Spleen (tissue), 11 donors: ENCODE results near the gene LITAF. TPM values are rescaled to one million over a fixed set of nuclear protein-coding genes. Genes with fewer than 3 reads are reported as not detected.

Experiments used
- DNase-seq: peaks from one replicate; pipeline ENCODE4 v3.0.0-alpha.2; 2020
- H3K27ac ChIP-seq, 8 donors: fragments of 200-600 bp; sonication (generic) in 7 of 8; 1 replicate in 4 of 8; 2 replicates in 4 of 8; pipeline versions ENCODE4 v1.5.0 to v1.8.0; 2016 to 2021; ENCODE audit warnings: inconsistent platforms in 4 of 8, mild to moderate bottlenecking in 4 of 8, moderate library complexity in 1 of 8
- H3K27me3 ChIP-seq, 7 donors: fragments of 200-600 bp; sonication (generic) in 6 of 7; replicated peaks in 1 of 7; 1 replicate in 4 of 7; 2 replicates in 3 of 7; pipeline versions ENCODE4 v1.5.0 to v1.8.0; 2016 to 2021; ENCODE audit warnings: inconsistent platforms in 3 of 7, mild to moderate bottlenecking in 1 of 7
- H3K36me3 ChIP-seq, 6 donors: fragments of 200-600 bp; sonication (generic) in 5 of 6; 1 replicate in 4 of 6; 2 replicates in 2 of 6; pipeline versions ENCODE4 v1.5.0 to v1.8.0; 2016 to 2021; ENCODE audit warnings: inconsistent platforms in 2 of 6
- H3K4me1 ChIP-seq, 6 donors: fragments of 200-600 bp; sonication (generic) in 5 of 6; 1 replicate in 3 of 6; 2 replicates in 3 of 6; pipeline versions ENCODE4 v1.5.0 to v1.8.0; 2016 to 2021; ENCODE audit warnings: inconsistent platforms in 3 of 6
- H3K4me3 ChIP-seq, 8 donors: fragments of 200-600 bp; sonication (generic) in 7 of 8; 1 replicate in 4 of 8; 2 replicates in 4 of 8; pipeline versions ENCODE4 v1.5.0 to v1.8.0; 2016 to 2021; ENCODE audit warnings: inconsistent platforms in 4 of 8, mild to moderate bottlenecking in 4 of 8, moderate library complexity in 2 of 8
- H3K9me3 ChIP-seq, 8 donors: fragments of 200-600 bp; sonication (generic) in 7 of 8; 1 replicate in 4 of 8; 2 replicates in 4 of 8; pipeline versions ENCODE4 v1.5.0 to v1.8.0; 2016 to 2021; ENCODE audit warnings: inconsistent platforms in 4 of 8
- CTCF ChIP-seq, 11 experiments: fragments of 200-600 bp in 7 of 11; fragments of 450-650 bp in 4 of 11; sonication (generic) in 4 of 11; IDR thresholded peaks in 8 of 11; conservative IDR thresholded peaks in 3 of 11; 1 replicate in 7 of 11; 2 replicates in 4 of 11; pipeline versions ENCODE4 v1.4.0 to v1.8.0; 2016 to 2021; ENCODE audit warnings: antibody characterized with exemption in 11 of 11, inconsistent platforms in 4 of 11, mild to moderate bottlenecking in 1 of 11
- POLR2A ChIP-seq, 3 donors: fragments of 450-650 bp; IDR thresholded peaks; one replicate each; pipeline ENCODE4 v1.5.1; 2017; ENCODE audit warnings: antibody characterized with exemption in 3 of 3, mild to moderate bottlenecking in 1 of 3
- POLR2AphosphoS5 ChIP-seq, 3 donors: sonication (generic); formaldehyde crosslinking; IDR thresholded peaks; one replicate each; pipeline ENCODE4 v1.5.1; 2017; ENCODE audit warnings: antibody characterized with exemption in 3 of 3
- WGBS, 5 donors: extraction: QIAGEN DNeasy Blood & Tissue Kit in 3 of 5; methylation state at CpG; one replicate each; pipeline versions ENCODE4 v1.1.5 to v1.1.7; 2013 to 2018; 5-methylcytosine and 5-hydroxymethylcytosine counted together
- intact Hi-C: fragments of 100-400 bp; cut with DNase I; formaldehyde crosslinking; loops from one replicate; pipeline ENCODE4 v1.15.0; 2023; ENCODE audit warnings: low total_unique reads
- polyA plus RNA-seq, 3 donors: library from polyadenylated mRNA; stranded (reverse); fragments of 200-250 nt; gene quantifications; one replicate each; pipeline ENCODE4 v1.2.1, GENCODE V29; 2013
- total RNA-seq, 7 donors: library from RNA; depleted of rRNA in 3 of 7; stranded (reverse); fragments of >200 nt in 3 of 7; fragmentation: NEBNext Ultra II Directional in 4 of 7; extraction: Animal tissue kit (Norgen Biotek cat#: 25700) in 4 of 7; gene quantifications; one replicate each; pipeline versions ENCODE4 v1.1.0 to v1.2.1, GENCODE V29; 2016 to 2021
- donor health status: healthy with polysubstance abuse.
- donor health status: DM: no; HTN: no; CAD: no; lungs with moderate emphysema.
- donor health status: DM: no; HTN: no; CAD: no.
- donor health status: Bipolar disorder and iron deficiency.
- donor health status: healthy.
- donor health status: DM: no; HTN: no; CAD: no.
- donor health status: DM: yes; HTN: yes; CAD: no.

Gene LITAF
- total and polyA plus RNA-seq, 10 donors = 55.8 to 312 (median 162) TPM

- TF ChIP-seq POLR2A (IDR thresholded peaks at IDR 0.05) = no peak
- TF ChIP-seq CTCF (IDR thresholded peaks at IDR 0.05 in 8 of 11, conservative IDR thresholded peaks at IDR 0.05 in 3 of 11) = no peak
- no peak for TF ChIP-seq POLR2AphosphoS5 (IDR thresholded peaks at IDR 0.05)
- peaks cover 0 to 16% (median 11%) of the 10 kb centered on the region in 8 donors for H3K9me3 ChIP-seq
- H3K27me3 ChIP-seq = peaks cover 0 to 7% (median 0%) of the 10 kb centered on the region in 7 donors
- no peak for DNase-seq
- 67 to 85% (median 79%) methylated on average over 1 of the region's 1 CpG for WGBS, 5 donors
- H3K27ac ChIP-seq = no peak overlapping the region
- no peaks in the 10 kb centered on the region for H3K36me3 ChIP-seq
- H3K4me1 ChIP-seq = no peaks in the 10 kb centered on the region
- intact Hi-C loops = no loop called here
- H3K4me3 ChIP-seq = no peak overlapping the region
Observed at GRCh38 chr16:11521055-11521454, 65.7 kb downstream of the LITAF start.

GRCh38 chr16:11520442-11520841 lies 66.3 kb downstream of the LITAF start:
- intact Hi-C loops = no loop called here
- Histone ChIP-seq H3K9me3 (peaks cover 0 to 16% (median 11%) of the 10 kb centered on the region in 8 donors), H3K27me3 (peaks cover 0 to 7% (median 0%) of the 10 kb centered on the region in 7 donors), H3K27ac (no peak overlapping the region), H3K4me1 (no peaks in the 10 kb centered on the region), H3K4me3 (no peak overlapping the region), H3K36me3 (no peaks in the 10 kb centered on the region)
- DNase-seq = no peak
- WGBS, 5 donors = 67 to 90% (median 82%) methylated on average over 10 of the region's 10 CpGs
- TF ChIP-seq CTCF (IDR thresholded peaks at IDR 0.05 in 8 of 11, conservative IDR thresholded peaks at IDR 0.05 in 3 of 11) (no peak), POLR2AphosphoS5 (IDR thresholded peaks at IDR 0.05) (no peak), POLR2A (IDR thresholded peaks at IDR 0.05) (no peak)

- peaks cover 0 to 16% (median 11%) of the 10 kb centered on the region in 8 donors for H3K9me3 ChIP-seq
- no peak overlapping the region for H3K4me3 ChIP-seq
- H3K27me3 ChIP-seq = no peaks in the 10 kb centered on the region
- H3K36me3 ChIP-seq = no peaks in the 10 kb centered on the region
- intact Hi-C loops = no loop called here
- no peak for TF ChIP-seq POLR2AphosphoS5 (IDR thresholded peaks at IDR 0.05)
- no peak for TF ChIP-seq POLR2A (IDR thresholded peaks at IDR 0.05)
- no peak for TF ChIP-seq CTCF (IDR thresholded peaks at IDR 0.05 in 8 of 11, conservative IDR thresholded peaks at IDR 0.05 in 3 of 11)
- H3K4me1 ChIP-seq = no peaks in the 10 kb centered on the region
- H3K27ac ChIP-seq = no peak overlapping the region
- no peak for DNase-seq
- 77 to 87% (median 81%) methylated on average over 5 of the region's 5 CpGs for WGBS, 5 donors
Observed at GRCh38 chr16:11517961-11518360, 68.8 kb downstream of the LITAF start.

GRCh38 chr16:11515540-11516430 lies 70.9 kb downstream of the LITAF start:
- Histone ChIP-seq H3K27ac (no peak overlapping the region), H3K4me3 (no peak overlapping the region), H3K9me3 (peaks cover 0 to 5% (median 1%) of the 10 kb centered on the region in 8 donors), H3K27me3 (no peaks in the 10 kb centered on the region), H3K4me1 (no peaks in the 10 kb centered on the region), H3K36me3 (no peaks in the 10 kb centered on the region)
- intact Hi-C loops = no loop called here
- DNase-seq = no peak
- peak in 1 of 3 donors; percentile 40 for TF ChIP-seq POLR2AphosphoS5 (IDR thresholded peaks at IDR 0.05)
- TF ChIP-seq CTCF (IDR thresholded peaks at IDR 0.05 in 8 of 11, conservative IDR thresholded peaks at IDR 0.05 in 3 of 11) = no peak
- WGBS, 5 donors = 76 to 85% (median 80%) methylated on average over 12 to 13 of the region's 13 CpGs
